Activated naive CD8-positive, alpha-beta T cell treated with anti-CD3 and anti-CD28 coated beads, Interleukin-2, amount 50 U/mL, for 24 hours (primary cell): ENCODE results near the gene SLC22A16.
A peak's percentile ranks its signal among the peaks of the same experiment; 100 is the strongest.

Experiments
- ATAC-seq: fragments of 150-1000 bp; cut with Tn5 transposase; one replicate; pipeline ENCODE4 v1.10.0; 2021
- DNase-seq: peaks from one replicate; pipeline ENCODE4 v3.0.0; 2021
- H3K27ac Mint-ChIP-seq: one replicate; pipeline ENCODE4 v1.8.0; 2021; ENCODE audit warnings: mild to moderate bottlenecking, mixed read lengths
- H3K27me3 Mint-ChIP-seq: one replicate; pipeline ENCODE4 v1.8.0; 2021; ENCODE audit warnings: mixed read lengths
- H3K36me3 Mint-ChIP-seq: one replicate; pipeline ENCODE4 v1.8.0; 2021; ENCODE audit warnings: low read depth, mixed read lengths
- H3K4me1 Mint-ChIP-seq: one replicate; pipeline ENCODE4 v1.8.0; 2021; ENCODE audit warnings: mixed read lengths
- H3K4me3 Mint-ChIP-seq: one replicate; pipeline ENCODE4 v1.8.0; 2021; ENCODE audit warnings: mild to moderate bottlenecking, moderate library complexity, mixed read lengths
- H3K9me3 Mint-ChIP-seq: one replicate; pipeline ENCODE4 v1.8.0; 2021; ENCODE audit warnings: mixed read lengths

The SLC22A16 gene

DNA sequence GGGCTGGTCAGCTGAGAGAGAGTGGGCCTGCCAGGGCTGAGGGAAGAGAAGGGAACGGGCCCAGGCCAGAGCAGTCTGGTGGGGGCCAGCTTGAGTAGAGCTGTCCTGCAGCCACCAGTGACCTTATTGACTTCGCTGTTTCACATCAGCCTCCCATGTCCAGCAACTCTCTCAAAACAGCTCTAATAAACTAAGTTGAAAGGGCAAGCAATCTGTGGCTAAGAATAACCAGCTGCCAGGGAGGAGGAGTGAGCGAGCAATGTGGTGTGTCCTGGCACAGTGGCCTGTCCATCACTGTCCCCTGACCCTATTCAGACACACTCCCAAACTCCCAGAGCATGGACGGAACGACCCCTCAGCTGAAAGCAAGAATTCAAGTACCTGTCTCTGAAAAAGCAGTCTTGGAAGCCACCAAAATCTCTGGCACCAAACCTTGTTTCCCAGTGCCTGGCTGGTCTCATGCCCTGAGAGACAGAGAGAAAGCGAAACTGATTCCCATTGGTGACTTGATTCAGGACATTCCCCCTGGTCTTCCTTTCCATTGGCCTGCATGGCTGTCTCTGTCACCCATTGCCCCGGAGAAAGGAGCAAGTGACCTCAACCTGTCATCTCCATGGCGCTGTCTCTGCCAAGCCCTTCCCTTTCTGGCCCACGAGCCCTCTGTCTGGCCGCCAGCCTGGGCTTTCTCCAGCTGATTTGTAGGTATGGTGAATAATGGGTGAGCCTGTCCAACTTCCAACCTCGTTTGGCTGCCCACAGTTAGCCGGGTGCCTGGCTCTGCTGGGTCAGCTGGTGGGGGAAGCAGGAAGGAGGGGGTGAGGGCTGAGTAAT lies 61.1 kb downstream of the SLC22A16 start, which contains the start of gene DDO:
TSS of gene DDO (minus strand) at position 490 of the 831 bp plus-strand sequence. CDS start 2,113 bp downstream, outside the sequence.
- H3K27me3 Mint-ChIP-seq: peaks cover 9% of the 10 kb centered on the region
- no peak for DNase-seq
- H3K4me3 Mint-ChIP-seq: peak within 1 kb of the TSS; percentile 27
- ATAC-seq: no peak
- peaks cover 3% of the 10 kb centered on the region for H3K4me1 Mint-ChIP-seq
- no peak within 1 kb of the TSS for H3K27ac Mint-ChIP-seq
- H3K36me3 Mint-ChIP-seq: no peaks in the 10 kb centered on the region
- H3K9me3 Mint-ChIP-seq: no peaks in the 10 kb centered on the region

DNA sequence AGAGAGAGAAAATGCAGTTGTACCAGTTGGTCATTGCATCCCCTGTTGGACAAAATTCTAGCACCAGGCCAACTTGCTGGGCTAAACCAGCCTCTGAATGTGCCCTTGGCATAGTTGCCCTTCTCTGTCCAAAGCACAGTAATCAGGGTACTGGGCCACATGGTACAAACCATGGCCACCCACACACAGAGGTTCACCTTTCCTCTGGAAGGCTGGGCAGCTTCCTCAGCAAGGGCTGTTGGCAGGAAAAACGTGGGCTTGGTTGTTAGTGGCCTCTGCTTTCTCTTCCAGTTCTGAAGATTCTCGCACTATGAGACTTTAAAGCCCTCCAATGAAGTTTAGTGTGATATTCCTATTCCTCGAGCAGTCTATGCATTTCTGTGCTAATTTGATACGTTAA lies 61.7 kb downstream of the SLC22A16 start:
- H3K4me3 Mint-ChIP-seq: no peak overlapping the region
- H3K36me3 Mint-ChIP-seq: no peaks in the 10 kb centered on the region
- ATAC-seq (no peak), DNase-seq (no peak)
- peaks cover 7% of the 10 kb centered on the region for H3K27me3 Mint-ChIP-seq
- peaks cover 3% of the 10 kb centered on the region for H3K4me1 Mint-ChIP-seq
- no peaks in the 10 kb centered on the region for H3K9me3 Mint-ChIP-seq
- H3K27ac Mint-ChIP-seq: no peak overlapping the region

DNA sequence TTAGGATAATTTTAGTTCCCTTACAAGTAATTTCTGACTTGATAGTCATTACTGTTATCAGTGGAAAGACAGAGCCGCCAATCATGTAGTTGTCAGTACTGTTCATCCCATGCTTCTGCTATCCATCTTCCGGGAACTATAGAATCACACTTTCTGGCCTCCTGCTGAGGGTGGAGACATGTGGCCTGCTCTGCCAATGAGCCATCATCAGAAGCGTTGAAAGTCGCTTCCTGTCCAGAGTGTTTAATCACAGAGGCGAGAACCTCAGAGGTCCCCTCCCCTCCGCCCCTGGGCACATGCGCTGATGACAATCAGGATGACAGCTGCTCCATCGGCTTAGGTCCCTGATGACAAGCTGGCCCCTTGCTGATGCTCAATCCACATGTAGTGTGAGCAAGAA lies 64.1 kb downstream of the SLC22A16 start:
- Mint-ChIP-seq H3K27ac (no peak overlapping the region), H3K36me3 (no peaks in the 10 kb centered on the region), H3K27me3 (peaks cover 1% of the 10 kb centered on the region), H3K9me3 (no peaks in the 10 kb centered on the region), H3K4me3 (no peak overlapping the region), H3K4me1 (peaks cover 3% of the 10 kb centered on the region)
- no peak for DNase-seq
- no peak for ATAC-seq

DNA sequence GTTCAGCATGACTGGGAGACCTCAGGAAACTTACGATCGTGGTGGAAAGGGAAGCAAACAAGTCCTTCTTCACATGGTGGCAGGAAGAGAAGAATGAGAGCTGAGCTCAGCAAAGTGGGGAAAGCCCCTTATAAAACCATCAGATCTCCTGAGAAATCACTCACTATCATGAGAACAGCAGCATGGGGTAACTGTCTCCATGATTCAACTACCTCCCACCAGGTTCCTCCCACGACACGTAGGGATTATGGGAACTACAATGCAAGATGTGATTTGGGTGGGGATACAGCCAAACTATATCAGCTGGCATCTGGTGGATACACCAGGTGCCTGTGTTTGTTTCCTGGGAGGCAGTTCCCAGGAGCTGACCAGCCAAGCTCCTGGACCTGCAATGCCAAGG lies 65.9 kb downstream of the SLC22A16 start:
- Mint-ChIP-seq H3K27me3 (peaks cover 1% of the 10 kb centered on the region), H3K9me3 (no peaks in the 10 kb centered on the region), H3K27ac (no peak overlapping the region), H3K36me3 (no peaks in the 10 kb centered on the region), H3K4me3 (no peak overlapping the region), H3K4me1 (peaks cover under 1% of the 10 kb centered on the region)
- no peak for DNase-seq
- ATAC-seq: no peak

DNA sequence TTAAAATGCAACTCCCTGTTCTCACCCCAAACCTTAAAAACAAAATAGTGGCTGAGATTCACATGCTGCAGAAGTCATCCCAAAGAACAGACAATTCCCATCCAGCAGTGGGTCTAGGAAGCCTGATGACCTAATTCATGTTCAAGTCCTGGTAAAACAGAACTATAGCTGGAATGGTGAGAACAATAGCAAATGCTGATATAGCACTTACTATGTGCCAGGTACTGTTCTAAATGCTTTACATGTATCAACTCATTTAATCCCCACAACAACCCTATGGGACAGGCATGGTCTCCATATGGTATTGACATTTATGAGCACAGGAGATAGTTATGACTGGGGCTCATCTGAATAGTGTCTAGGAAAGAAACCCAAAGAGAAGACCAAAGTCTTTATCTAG lies 66.6 kb downstream of the SLC22A16 start:
- H3K9me3 Mint-ChIP-seq: no peaks in the 10 kb centered on the region
- H3K4me1 Mint-ChIP-seq: no peaks in the 10 kb centered on the region
- no peak overlapping the region for H3K4me3 Mint-ChIP-seq
- DNase-seq (no peak), ATAC-seq (no peak)
- peaks cover 1% of the 10 kb centered on the region for H3K27me3 Mint-ChIP-seq
- no peak overlapping the region for H3K27ac Mint-ChIP-seq
- no peaks in the 10 kb centered on the region for H3K36me3 Mint-ChIP-seq

DNA sequence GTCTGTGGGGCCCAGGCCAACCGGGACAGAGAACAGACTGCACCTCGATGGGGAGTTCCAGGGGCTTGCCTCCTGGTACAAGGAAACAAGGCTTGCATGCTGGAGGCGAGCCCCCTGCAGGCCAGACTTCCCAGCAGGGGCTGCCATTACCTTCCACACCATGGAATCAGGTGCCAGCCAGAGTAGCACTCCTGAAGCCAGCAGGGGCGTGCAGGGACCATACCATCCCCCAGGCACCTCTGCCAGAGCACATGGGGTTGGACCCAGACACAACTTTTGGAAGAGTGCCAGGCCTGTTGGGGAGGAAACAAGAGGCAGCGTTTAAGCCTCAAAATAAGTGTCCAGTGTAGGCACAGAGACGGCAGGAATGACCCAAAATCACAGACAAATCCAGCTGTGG lies 67.5 kb downstream of the SLC22A16 start:
- DNase-seq (no peak), ATAC-seq (no peak)
- no peak overlapping the region for H3K4me3 Mint-ChIP-seq
- H3K36me3 Mint-ChIP-seq: no peaks in the 10 kb centered on the region
- H3K4me1 Mint-ChIP-seq: no peaks in the 10 kb centered on the region
- H3K27ac Mint-ChIP-seq: no peak overlapping the region
- no peaks in the 10 kb centered on the region for H3K9me3 Mint-ChIP-seq
- peaks cover 1% of the 10 kb centered on the region for H3K27me3 Mint-ChIP-seq

DNA sequence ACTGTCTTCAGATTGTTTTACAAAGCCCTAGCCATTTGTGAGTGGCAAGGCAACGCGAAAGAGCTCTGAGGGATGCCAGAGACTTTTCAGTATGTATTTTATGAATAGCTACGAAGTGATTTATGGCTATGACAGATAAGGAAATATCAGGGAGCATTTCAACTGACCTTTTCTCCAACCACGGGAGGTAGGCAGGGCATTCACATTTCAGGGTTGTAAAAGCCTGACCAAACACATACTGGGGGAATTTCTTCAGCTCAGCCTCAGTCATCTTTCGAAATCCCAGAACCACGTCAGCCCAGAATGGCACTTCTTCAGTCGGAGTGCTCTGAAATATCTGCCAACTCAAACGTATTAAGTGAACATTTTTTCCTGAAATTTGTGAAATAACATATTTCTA lies 71.8 kb downstream of the SLC22A16 start:
- H3K27me3 Mint-ChIP-seq: no peaks in the 10 kb centered on the region

DNA sequence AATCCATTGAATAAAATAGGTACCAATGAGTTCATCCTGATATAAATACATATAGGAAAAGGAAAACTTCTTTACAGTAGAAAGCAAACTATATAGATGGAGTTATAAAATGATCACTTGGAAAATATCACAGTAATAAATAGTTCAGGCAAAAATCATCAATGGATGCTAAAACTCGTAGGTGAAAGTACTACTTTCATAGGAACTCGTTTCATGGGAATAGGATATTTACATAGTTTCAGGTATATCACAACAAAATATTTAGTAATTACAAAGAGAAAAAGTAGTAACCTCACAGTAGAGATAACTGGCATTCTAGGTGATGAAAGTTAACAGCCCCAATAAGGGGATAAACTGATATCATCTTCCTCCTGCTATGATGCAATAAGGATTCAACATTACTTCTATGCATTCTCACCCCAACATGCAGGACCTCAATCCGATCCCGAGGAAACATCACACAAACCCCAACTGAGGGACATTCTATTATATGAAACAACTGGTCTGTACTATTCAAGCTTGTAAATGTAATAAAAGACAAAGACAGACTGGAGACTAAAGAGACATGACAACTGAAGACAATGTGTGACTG lies 74.7 kb downstream of the SLC22A16 start:
- H3K27ac Mint-ChIP-seq: no peak overlapping the region
- H3K9me3 Mint-ChIP-seq: no peaks in the 10 kb centered on the region
- DNase-seq (no peak), ATAC-seq (no peak)
- no peak overlapping the region for H3K4me3 Mint-ChIP-seq
- H3K27me3 Mint-ChIP-seq: no peaks in the 10 kb centered on the region
- H3K36me3 Mint-ChIP-seq: no peaks in the 10 kb centered on the region
- no peaks in the 10 kb centered on the region for H3K4me1 Mint-ChIP-seq

More for the DNA sequence above, 71.8 kb downstream of the SLC22A16 start:
- H3K4me3 Mint-ChIP-seq: no peak overlapping the region
- no peaks in the 10 kb centered on the region for H3K4me1 Mint-ChIP-seq
- no peaks in the 10 kb centered on the region for H3K9me3 Mint-ChIP-seq
- no peak overlapping the region for H3K27ac Mint-ChIP-seq
- ATAC-seq (no peak), DNase-seq (no peak)
- H3K36me3 Mint-ChIP-seq: no peaks in the 10 kb centered on the region

DNA sequence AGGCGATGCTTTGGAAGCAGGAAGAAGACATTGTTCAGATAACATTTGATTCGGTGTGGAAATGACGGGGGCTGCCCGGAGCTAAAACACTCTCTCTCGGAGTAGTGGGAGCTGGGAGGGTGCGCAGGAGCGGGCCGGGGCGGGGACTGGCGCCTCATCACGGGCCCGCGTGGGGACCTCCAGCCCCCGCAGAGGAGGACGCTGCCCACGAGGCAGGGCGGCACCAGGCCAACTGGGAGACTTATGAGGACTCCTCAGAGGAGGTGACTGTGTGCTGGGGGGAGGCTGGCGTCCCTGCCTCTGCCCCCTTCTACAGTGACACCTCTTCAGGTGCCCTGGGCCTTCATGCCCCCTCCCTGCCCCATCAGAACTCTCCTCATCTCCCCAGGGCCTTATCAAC lies 76.2 kb downstream of the SLC22A16 start:
- no peaks in the 10 kb centered on the region for H3K9me3 Mint-ChIP-seq
- DNase-seq: no peak
- H3K36me3 Mint-ChIP-seq: no peaks in the 10 kb centered on the region
- H3K27me3 Mint-ChIP-seq: no peaks in the 10 kb centered on the region
- H3K4me1 Mint-ChIP-seq: no peaks in the 10 kb centered on the region
- no peak for ATAC-seq
- no peak overlapping the region for H3K4me3 Mint-ChIP-seq
- no peak overlapping the region for H3K27ac Mint-ChIP-seq

DNA sequence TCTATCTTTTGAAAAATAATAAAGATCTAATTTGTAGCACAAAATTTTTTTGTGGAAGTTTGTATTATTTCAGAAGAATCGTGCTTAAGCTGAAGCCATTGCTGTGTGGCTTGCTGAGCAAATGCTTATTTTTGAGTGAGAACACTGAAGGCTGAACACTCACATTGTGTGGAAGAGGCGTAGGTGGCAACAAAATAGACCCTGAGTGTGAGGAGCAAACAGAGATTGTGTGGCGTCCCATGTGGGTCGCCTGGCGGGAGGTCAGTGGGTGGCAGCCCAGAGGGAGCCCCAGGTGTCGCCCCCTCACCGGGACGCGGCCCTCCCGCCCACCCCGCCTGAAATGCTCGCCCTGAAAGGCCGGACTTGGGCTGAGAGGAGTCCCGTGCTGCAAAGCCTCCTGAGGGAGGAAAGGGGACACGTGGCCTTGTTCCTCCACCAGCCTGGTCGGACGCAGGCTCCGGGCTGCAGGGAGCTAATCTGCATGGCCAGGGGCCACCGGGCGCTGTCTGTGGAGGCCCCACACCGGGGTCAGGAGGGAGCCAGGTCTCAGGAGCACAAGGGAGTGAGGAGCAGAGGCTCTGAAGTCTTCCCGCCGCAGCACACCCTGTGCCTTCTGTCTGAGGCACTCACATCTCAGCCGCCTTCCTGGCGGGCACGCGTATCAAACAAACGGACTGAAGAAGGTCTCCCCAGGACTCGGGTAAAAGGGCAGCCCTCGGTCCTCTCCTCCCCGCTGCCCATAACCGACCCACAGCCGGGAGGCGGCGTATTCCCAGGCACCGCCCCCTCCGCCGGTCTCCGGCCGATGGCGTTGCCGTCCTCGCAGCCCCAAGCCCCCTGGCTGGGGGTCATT lies 77.0 kb downstream of the SLC22A16 start:
- no peak for DNase-seq

DNA sequence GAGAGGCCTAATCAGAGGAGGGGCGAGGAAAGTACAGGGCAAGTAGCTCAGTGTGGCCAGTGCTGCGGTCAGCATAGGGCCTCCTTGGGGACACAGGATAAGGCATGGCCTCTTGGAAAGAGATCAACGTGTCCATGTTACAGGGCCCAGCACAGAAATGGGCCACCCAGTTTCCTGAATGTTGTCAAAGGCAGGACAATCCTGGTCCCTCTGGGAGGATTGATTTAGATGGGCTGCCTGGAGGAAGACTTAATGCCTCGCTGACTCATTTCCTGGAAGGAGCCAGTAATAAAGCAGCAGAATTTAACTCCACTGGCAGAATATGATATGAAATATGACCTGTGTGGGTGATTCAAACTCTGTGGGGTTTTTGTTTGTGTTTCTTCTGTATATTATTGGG lies 77.6 kb downstream of the SLC22A16 start:
- no peak overlapping the region for H3K4me3 Mint-ChIP-seq
- no peak overlapping the region for H3K27ac Mint-ChIP-seq
- H3K36me3 Mint-ChIP-seq: no peaks in the 10 kb centered on the region
- DNase-seq (no peak), ATAC-seq (no peak)
- no peaks in the 10 kb centered on the region for H3K27me3 Mint-ChIP-seq
- no peaks in the 10 kb centered on the region for H3K9me3 Mint-ChIP-seq
- H3K4me1 Mint-ChIP-seq: no peaks in the 10 kb centered on the region

More for the DNA sequence above, 77.0 kb downstream of the SLC22A16 start:
- no peaks in the 10 kb centered on the region for H3K4me1 Mint-ChIP-seq
- no peak overlapping the region for H3K27ac Mint-ChIP-seq
- H3K27me3 Mint-ChIP-seq: no peaks in the 10 kb centered on the region
- ATAC-seq: no peak
- H3K36me3 Mint-ChIP-seq: no peaks in the 10 kb centered on the region
- no peak overlapping the region for H3K4me3 Mint-ChIP-seq
- H3K9me3 Mint-ChIP-seq: no peaks in the 10 kb centered on the region

DNA sequence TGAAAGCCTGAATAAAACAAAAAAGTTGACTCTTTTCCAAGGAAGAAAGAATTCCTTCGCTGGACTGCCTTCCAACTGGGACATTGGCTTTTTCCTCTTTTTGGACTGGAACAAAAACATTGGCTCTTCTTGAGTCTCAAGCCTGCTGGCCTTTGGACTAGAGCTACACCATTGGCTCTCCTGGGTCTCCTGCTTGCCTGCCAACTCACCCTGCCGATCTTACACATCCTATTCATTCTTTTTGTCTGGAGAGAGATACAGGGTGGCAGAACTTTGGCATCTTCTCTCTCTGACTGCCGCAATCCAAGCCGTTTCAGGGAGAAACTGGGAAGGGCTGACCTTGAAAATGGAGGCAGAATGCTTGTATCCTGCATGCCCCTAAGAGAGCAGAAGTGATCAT lies 81.2 kb downstream of the SLC22A16 start:
- H3K9me3 Mint-ChIP-seq: no peaks in the 10 kb centered on the region
- H3K4me1 Mint-ChIP-seq: peaks cover 8% of the 10 kb centered on the region
- H3K36me3 Mint-ChIP-seq: no peaks in the 10 kb centered on the region
- no peak overlapping the region for H3K4me3 Mint-ChIP-seq
- no peak overlapping the region for H3K27ac Mint-ChIP-seq
- H3K27me3 Mint-ChIP-seq: no peaks in the 10 kb centered on the region
- DNase-seq: no peak
- ATAC-seq: no peak

DNA sequence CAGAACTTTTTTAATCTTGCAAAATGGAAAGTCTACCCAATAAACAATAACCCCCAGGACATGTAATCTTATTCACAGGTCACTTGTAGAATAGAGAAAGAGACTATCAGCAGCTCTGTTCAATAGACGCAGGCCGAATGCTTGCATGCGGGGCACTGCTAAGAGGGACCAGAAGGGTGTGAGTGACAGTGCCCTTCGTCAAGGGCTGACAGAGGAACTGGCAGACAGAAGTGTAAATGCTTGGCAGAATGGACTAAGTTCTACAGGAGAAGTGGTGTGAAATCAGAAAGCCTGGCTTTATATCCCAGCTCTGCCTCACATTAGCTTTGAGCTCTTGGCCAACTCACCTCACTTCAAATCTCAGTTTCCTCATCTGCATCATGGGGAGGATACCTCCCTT lies 82.0 kb downstream of the SLC22A16 start:
- ATAC-seq (no peak), DNase-seq (no peak)
- Mint-ChIP-seq H3K36me3 (no peaks in the 10 kb centered on the region), H3K27ac (no peak overlapping the region), H3K27me3 (no peaks in the 10 kb centered on the region), H3K9me3 (no peaks in the 10 kb centered on the region), H3K4me1 (peaks cover 16% of the 10 kb centered on the region), H3K4me3 (no peak overlapping the region)

DNA sequence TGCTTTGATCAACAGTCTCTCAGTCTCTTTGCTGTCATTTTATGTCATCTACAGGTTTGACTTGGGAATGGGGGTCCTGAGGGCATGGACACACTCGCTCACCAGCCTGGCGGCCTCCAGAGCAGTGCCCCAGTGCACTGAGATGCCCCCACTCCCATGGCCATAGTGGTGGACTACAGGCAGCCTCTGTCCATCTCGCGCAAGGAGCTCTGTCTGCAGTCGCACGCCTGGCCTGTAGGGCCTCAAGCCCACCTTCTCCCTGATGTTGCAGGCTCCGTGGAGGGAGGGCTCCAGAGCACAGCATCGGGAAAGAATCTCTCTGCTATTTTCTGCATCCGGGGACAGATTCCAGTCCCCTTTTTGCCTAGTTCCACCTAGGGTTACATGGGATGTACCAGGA lies 83.7 kb downstream of the SLC22A16 start:
- H3K27me3 Mint-ChIP-seq: no peaks in the 10 kb centered on the region
- no peak for ATAC-seq
- no peak for DNase-seq
- H3K9me3 Mint-ChIP-seq: no peaks in the 10 kb centered on the region
- no peak overlapping the region for H3K27ac Mint-ChIP-seq
- H3K4me3 Mint-ChIP-seq: no peak overlapping the region
- H3K36me3 Mint-ChIP-seq: no peaks in the 10 kb centered on the region
- H3K4me1 Mint-ChIP-seq: peaks cover 25% of the 10 kb centered on the region

DNA sequence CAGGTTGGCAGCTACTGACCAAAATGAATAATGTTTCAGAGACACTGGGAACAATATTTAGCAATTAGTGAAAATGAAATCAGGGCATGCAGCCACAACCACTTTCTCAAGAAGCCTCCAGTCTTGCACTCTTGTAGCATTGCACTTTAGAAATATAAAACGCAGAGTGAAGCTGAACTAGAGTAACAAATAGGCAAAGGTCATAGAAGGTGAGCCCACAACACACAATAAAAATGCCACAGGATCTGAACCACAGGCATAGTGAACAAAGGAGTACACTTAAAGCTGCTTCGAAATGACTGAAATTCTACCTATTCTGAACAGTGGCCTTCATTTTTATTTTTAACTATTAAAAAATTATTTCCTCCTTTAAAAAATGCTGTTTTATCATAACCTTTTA lies 86.0 kb downstream of the SLC22A16 start:
- H3K27me3 Mint-ChIP-seq: no peaks in the 10 kb centered on the region
- no peak overlapping the region for H3K4me3 Mint-ChIP-seq
- no peaks in the 10 kb centered on the region for H3K9me3 Mint-ChIP-seq
- ATAC-seq (peak; percentile 55), DNase-seq (no peak)
- H3K27ac Mint-ChIP-seq: no peak overlapping the region
- peaks cover 25% of the 10 kb centered on the region for H3K4me1 Mint-ChIP-seq
- H3K36me3 Mint-ChIP-seq: no peaks in the 10 kb centered on the region
